Body of pancreas (tissue), 4 donors: ENCODE measurements around the gene TOP2B.

Experiments used
- CTCF ChIP-seq, 7 experiments: fragments of 450-650 bp in 4 of 7; fragments of 200-600 bp in 3 of 7; sonication (generic) in 3 of 7; IDR thresholded peaks; one replicate each; pipeline ENCODE4 v1.5.1; 2016 to 2019; ENCODE audit warnings: antibody characterized with exemption in 7 of 7
- POLR2A ChIP-seq, 3 donors: fragments of 450-650 bp; IDR thresholded peaks; one replicate each; pipeline ENCODE4 v1.6.1; 2016; ENCODE audit warnings: antibody characterized with exemption in 3 of 3, mild to moderate bottlenecking in 2 of 3

GRCh38 chr3:25679166-25679565 lies 14.5 kb upstream of the TOP2B start:
- TF ChIP-seq CTCF (IDR thresholded peaks at IDR 0.05) (no peak), POLR2A (IDR thresholded peaks at IDR 0.05) (no peak)
